ENCODE measurements around the gene B9D2.

DNA sequence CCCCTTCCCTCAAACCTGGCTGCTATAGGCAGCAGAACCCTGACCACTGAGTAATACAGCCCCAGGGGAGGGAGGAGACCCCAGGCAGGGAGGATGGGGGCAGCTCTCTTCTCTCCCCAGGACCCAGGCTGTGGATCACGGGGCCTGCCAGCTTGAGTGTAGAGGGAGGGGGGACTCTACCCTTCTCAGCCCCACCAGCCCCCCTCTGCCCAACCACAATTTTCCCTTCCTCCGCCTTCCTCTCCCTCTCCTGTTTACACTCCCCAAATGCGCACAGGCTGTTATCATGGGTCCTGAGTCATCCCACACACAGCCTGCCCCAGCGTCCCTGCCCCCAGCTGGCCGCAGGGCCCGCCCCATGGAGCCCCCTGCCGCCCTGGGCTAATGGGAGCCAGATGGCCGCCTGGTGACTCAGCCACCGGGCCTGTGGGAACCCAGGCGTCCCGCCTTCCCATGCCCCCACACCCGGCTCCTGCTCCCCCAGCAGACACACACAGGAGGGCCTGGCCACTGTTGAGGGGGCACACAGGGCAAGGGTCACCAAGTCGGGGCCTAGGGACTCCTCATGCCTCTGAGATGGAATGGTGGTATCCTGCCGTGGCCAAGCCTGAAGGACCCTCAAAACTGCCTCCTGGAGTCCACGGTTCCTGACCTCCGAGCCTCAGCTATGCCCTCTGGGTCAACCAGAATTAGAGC lies 40.4 kb downstream of the B9D2 start:
- TF ChIP-seq, protein P1, sequence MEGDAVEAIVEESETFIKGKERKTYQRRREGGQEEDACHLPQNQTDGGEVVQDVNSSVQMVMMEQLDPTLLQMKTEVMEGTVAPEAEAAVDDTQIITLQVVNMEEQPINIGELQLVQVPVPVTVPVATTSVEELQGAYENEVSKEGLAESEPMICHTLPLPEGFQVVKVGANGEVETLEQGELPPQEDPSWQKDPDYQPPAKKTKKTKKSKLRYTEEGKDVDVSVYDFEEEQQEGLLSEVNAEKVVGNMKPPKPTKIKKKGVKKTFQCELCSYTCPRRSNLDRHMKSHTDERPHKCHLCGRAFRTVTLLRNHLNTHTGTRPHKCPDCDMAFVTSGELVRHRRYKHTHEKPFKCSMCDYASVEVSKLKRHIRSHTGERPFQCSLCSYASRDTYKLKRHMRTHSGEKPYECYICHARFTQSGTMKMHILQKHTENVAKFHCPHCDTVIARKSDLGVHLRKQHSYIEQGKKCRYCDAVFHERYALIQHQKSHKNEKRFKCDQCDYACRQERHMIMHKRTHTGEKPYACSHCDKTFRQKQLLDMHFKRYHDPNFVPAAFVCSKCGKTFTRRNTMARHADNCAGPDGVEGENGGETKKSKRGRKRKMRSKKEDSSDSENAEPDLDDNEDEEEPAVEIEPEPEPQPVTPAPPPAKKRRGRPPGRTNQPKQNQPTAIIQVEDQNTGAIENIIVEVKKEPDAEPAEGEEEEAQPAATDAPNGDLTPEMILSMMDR (IDR thresholded peaks at IDR 0.05) = no peak
- TF ChIP-seq POLR2A (IDR thresholded peaks at IDR 0.05) = no peak
- peak in 2 of 3 donors; percentile 49 to 53 for TF ChIP-seq POLR2AphosphoS5 (IDR thresholded peaks at IDR 0.05)

All from transverse colon (tissue), 4 donors.